C4-2B (cell line): ENCODE results near the gene PREB.

Source experiments
- ZFX ChIP-seq: fragments of 450-650 bp; IDR thresholded peaks from 2 replicates; pipeline ENCODE4 v1.6.1; 2017
- TF ChIP-seq, protein P1 (sequence below): fragments of 450-650 bp; conservative IDR thresholded peaks from 2 replicates; pipeline ENCODE4 v1.5.1; 2017; ENCODE audit warnings: mild to moderate bottlenecking

DNA sequence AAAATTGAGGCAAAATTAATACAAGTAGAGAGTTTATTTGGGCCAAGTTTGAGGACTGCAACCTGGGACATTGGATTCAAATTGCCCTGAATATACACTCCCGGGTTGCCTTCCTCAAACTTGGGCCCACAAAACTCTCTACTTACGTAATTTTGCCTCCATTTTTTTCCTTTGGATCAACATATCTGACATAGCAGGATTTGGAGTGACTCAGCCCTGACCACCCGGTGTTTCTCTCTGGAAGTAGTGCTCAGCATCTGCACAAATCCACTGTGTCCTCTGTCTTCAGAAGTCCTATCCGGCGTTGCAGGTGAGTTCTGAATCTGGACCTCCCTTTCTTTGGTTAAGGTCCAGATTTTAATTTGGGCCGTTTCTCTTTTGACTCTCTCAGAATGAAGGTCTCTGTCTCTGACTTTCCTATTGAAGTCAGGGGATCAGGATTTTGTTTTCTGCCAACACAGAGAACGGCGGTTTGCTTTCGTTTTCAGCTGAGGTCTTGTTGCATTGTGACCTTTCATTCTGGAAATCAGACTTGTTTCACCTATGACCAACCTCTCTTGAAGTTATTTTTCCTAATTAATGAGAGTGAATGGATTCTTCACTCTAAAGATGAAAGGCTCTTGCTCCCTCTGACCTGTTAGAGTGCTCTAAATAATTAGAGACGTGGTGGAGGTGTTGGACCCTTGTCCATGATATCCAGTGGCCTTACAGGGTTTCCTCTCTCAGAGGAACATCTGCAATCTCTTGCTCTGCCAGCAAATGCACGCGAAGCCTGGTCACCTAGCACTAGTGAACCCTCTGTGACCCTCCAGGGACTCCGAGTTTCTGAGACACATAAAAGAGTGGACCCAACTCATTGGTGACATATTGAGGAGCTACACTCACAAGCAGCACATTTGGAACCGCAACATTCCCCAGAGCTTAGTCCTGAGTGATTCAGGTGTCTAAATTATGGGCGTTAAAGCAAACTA lies 28.0 kb upstream of the PREB start:
- no peak for TF ChIP-seq ZFX
- TF ChIP-seq, protein P1, sequence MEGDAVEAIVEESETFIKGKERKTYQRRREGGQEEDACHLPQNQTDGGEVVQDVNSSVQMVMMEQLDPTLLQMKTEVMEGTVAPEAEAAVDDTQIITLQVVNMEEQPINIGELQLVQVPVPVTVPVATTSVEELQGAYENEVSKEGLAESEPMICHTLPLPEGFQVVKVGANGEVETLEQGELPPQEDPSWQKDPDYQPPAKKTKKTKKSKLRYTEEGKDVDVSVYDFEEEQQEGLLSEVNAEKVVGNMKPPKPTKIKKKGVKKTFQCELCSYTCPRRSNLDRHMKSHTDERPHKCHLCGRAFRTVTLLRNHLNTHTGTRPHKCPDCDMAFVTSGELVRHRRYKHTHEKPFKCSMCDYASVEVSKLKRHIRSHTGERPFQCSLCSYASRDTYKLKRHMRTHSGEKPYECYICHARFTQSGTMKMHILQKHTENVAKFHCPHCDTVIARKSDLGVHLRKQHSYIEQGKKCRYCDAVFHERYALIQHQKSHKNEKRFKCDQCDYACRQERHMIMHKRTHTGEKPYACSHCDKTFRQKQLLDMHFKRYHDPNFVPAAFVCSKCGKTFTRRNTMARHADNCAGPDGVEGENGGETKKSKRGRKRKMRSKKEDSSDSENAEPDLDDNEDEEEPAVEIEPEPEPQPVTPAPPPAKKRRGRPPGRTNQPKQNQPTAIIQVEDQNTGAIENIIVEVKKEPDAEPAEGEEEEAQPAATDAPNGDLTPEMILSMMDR, result no peak
